MG63 (cell line): ENCODE measurements around the gene B3GALT4. TPM values are rescaled to one million over a fixed set of nuclear protein-coding genes. Genes with fewer than 3 reads are reported as not detected.
"Not testable (repeated sequence)": the region's sequence is repeated elsewhere in the genome, so short reads cannot be mapped to it uniquely, and the experiment has no call there.

Experiments
- DNase-seq: peaks from one replicate; pipeline ENCODE4 v3.0.0-alpha.2; 2020
- H3K27me3 ChIP-seq: fragments of 250-450 bp; sonication (Bioruptor Pico); 2 replicates; pipeline ENCODE4 v1.5.1; 2020; ENCODE audit warnings: mild to moderate bottlenecking, moderate library complexity
- H3K36me3 ChIP-seq: fragments of 250-450 bp; sonication (Bioruptor Pico); 2 replicates; pipeline ENCODE4 v1.5.1; 2020; ENCODE audit warnings: mild to moderate bottlenecking, moderate library complexity
- H3K4me3 ChIP-seq: fragments of 250-450 bp; sonication (Bioruptor Pico); 2 replicates; pipeline ENCODE4 v1.5.1; 2020; ENCODE audit warnings: mild to moderate bottlenecking, moderate library complexity
- H3K9me3 ChIP-seq: fragments of 250-450 bp; sonication (Bioruptor Pico); 2 replicates; pipeline ENCODE4 v1.5.1; 2020; ENCODE audit warnings: mild to moderate bottlenecking, moderate library complexity
- total RNA-seq: library from RNA; depleted of rRNA; stranded (reverse); fragments of >200 nt; shearing (Covaris generic); gene quantifications from 2 replicates; pipeline ENCODE4 v1.2.3, GENCODE V29; 2014; ENCODE audit warnings: low replicate concordance

Gene B3GALT4
- total RNA-seq, 1 experiment from 2014 or later = 2.0 TPM

GRCh38 chr6:33280539-33280938 is 3.6 kb downstream of the B3GALT4 start:
- no peak for DNase-seq
- Histone ChIP-seq H3K27me3 (no peaks in the 10 kb centered on the region), H3K4me3 (no peak overlapping the region), H3K36me3 (peaks cover 95% of the 10 kb centered on the region), H3K9me3 (no peaks in the 10 kb centered on the region)

GRCh38 chr6:33285214-33285613 is 8.3 kb downstream of the B3GALT4 start:
- H3K4me3 ChIP-seq, H3K9me3 ChIP-seq, H3K27me3 ChIP-seq, DNase-seq: not testable (repeated sequence)
- H3K36me3 ChIP-seq = peaks cover 96% of the 10 kb centered on the region

- peaks cover 96% of the 10 kb centered on the region for H3K36me3 ChIP-seq
- H3K27me3 ChIP-seq = no peaks in the 10 kb centered on the region
- peak overlapping the region; percentile 98 for H3K4me3 ChIP-seq
- no peaks in the 10 kb centered on the region for H3K9me3 ChIP-seq
- DNase-seq = no peak
Measured at GRCh38 chr6:33286946-33287914, 10.3 kb downstream of the B3GALT4 start.

GRCh38 chr6:33288141-33288920 is 11.4 kb downstream of the B3GALT4 start:
- H3K27me3 ChIP-seq = no peaks in the 10 kb centered on the region
- peaks cover 94% of the 10 kb centered on the region for H3K36me3 ChIP-seq
- DNase-seq = peak; percentile 46
- H3K9me3 ChIP-seq = no peaks in the 10 kb centered on the region
- peak overlapping the region; percentile 98 for H3K4me3 ChIP-seq

- Histone ChIP-seq H3K27me3 (no peaks in the 10 kb centered on the region), H3K36me3 (peaks cover 94% of the 10 kb centered on the region), H3K4me3 (peak within 1 kb of the TSS; percentile 98), H3K9me3 (no peaks in the 10 kb centered on the region)
- DNase-seq = peak; percentile 96
Measured at GRCh38 chr6:33288921-33289783, 12.2 kb downstream of the B3GALT4 start, which contains the start of the genes PFDN6 and WDR46. TSS of gene PFDN6 (plus strand) at chr6:33289601. CDS start at chr6:33289857, 256 bp downstream. TSS of gene WDR46 (minus strand) at chr6:33289239. CDS start at chr6:33289170, 69 bp downstream.

- no peak for DNase-seq
- Histone ChIP-seq H3K36me3 (peaks cover 91% of the 10 kb centered on the region), H3K9me3 (no peaks in the 10 kb centered on the region), H3K27me3 (no peaks in the 10 kb centered on the region), H3K4me3 (peak overlapping the region; percentile 98)
Measured at GRCh38 chr6:33289784-33290315, 12.9 kb downstream of the B3GALT4 start.

- Histone ChIP-seq H3K27me3 (no peaks in the 10 kb centered on the region), H3K36me3 (peaks cover 90% of the 10 kb centered on the region), H3K4me3 (peak overlapping the region; percentile 98), H3K9me3 (no peaks in the 10 kb centered on the region)
- DNase-seq = no peak
Measured at GRCh38 chr6:33290459-33290858, 13.5 kb downstream of the B3GALT4 start.

GRCh38 chr6:33292996-33293682 is 16.2 kb downstream of the B3GALT4 start:
- Histone ChIP-seq H3K9me3 (no peaks in the 10 kb centered on the region), H3K36me3 (peaks cover 80% of the 10 kb centered on the region), H3K27me3 (no peaks in the 10 kb centered on the region), H3K4me3 (no peak overlapping the region)
- no peak for DNase-seq

- Histone ChIP-seq H3K9me3 (no peaks in the 10 kb centered on the region), H3K4me3 (no peak overlapping the region), H3K27me3 (no peaks in the 10 kb centered on the region), H3K36me3 (peaks cover 73% of the 10 kb centered on the region)
- no peak for DNase-seq
Measured at GRCh38 chr6:33294086-33294823, 17.3 kb downstream of the B3GALT4 start.

- no peak overlapping the region for H3K4me3 ChIP-seq
- H3K27me3 ChIP-seq = no peaks in the 10 kb centered on the region
- DNase-seq = no peak
- H3K9me3 ChIP-seq = no peaks in the 10 kb centered on the region
- peaks cover 61% of the 10 kb centered on the region for H3K36me3 ChIP-seq
Measured at GRCh38 chr6:33295621-33296369, 18.9 kb downstream of the B3GALT4 start.

- H3K9me3 ChIP-seq = no peaks in the 10 kb centered on the region
- H3K27me3 ChIP-seq = no peaks in the 10 kb centered on the region
- H3K4me3 ChIP-seq = peak overlapping the region; percentile 78
- H3K36me3 ChIP-seq = peaks cover 58% of the 10 kb centered on the region
- DNase-seq = no peak
Measured at GRCh38 chr6:33296797-33297405, 20.0 kb downstream of the B3GALT4 start.

GRCh38 chr6:33297406-33297955 is 20.6 kb downstream of the B3GALT4 start:
- peaks cover 53% of the 10 kb centered on the region for H3K36me3 ChIP-seq
- peak; percentile 44 for DNase-seq
- H3K27me3 ChIP-seq = no peaks in the 10 kb centered on the region
- H3K9me3 ChIP-seq = no peaks in the 10 kb centered on the region
- peak overlapping the region; percentile 78 for H3K4me3 ChIP-seq

GRCh38 chr6:33297956-33298772 is 21.2 kb downstream of the B3GALT4 start:
- DNase-seq = peak; percentile 95
- H3K9me3 ChIP-seq = no peaks in the 10 kb centered on the region
- no peaks in the 10 kb centered on the region for H3K27me3 ChIP-seq
- peak overlapping the region; percentile 78 for H3K4me3 ChIP-seq
- H3K36me3 ChIP-seq = peaks cover 54% of the 10 kb centered on the region
